Frontal cortex (tissue), 4 donors: Measurements from ENCODE around the gene PLOD1. TPM values are rescaled to one million over a fixed set of nuclear protein-coding genes. Genes with fewer than 3 reads are reported as not detected.
"Not testable (repeated sequence)": the region's sequence is repeated elsewhere in the genome, so short reads cannot be mapped to it uniquely, and the experiment has no call there.

Experiments
- DNase-seq, 2 donors: peaks; one replicate each; pipeline ENCODE4 v3.0.0; 2012; ENCODE audit warnings: low spot score in 2 of 2
- FAIRE-seq: peaks from 2 replicates; lab custom pipeline; 2012; peaks lifted over from hg19 to GRCh38; lab: Jason Lieb, UNC
- total RNA-seq: library from RNA; depleted of rRNA; stranded (reverse); fragments of >200 nt; gene quantifications from one replicate; pipeline ENCODE4 v1.2.3, GENCODE V29; 2014
- donor health status: control.
- donor health status: control.
- donor health status: control.

The PLOD1 gene
- total RNA-seq, 1 donor from 2014 or later = 15.5 TPM

DNA sequence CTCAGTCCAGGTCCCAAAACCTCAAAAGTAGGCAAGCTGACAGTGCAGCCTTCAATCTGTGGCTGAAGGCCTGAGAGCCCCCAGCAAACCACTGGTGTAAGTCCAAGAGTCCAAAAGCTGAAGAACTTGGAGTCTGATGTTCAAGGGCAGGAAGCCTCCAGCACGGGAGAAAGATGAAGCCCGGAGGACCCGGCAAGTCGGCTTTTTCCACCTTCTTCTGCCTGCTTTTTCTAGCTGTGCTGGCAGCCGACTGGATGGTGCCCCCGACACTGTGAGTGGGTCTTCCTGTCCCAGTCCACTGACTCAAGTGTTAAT, 23.6 kb upstream of the PLOD1 start:
- not testable (repeated sequence) for DNase-seq, FAIRE-seq

DNA sequence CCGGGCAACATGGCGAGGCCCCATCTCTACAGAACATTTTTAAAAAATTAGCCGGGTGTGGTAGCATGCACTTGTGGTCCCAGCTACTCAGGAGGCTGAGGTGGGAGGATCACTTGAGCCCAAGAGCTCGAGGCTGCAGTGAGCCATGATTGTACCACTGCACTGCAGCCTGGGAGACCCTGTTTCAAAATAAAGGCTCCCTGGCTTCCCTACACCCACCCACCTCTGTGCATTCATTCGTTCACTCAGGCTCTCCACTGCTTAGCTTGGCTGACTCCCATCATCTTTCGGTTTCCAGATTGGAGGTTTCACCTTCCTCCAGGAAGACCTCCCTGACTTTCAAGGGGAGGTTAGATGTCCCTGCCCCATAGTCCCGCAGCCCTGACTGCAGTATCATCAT, 22.5 kb upstream of the PLOD1 start:
- DNase-seq = no peak
- FAIRE-seq = no peak

DNA sequence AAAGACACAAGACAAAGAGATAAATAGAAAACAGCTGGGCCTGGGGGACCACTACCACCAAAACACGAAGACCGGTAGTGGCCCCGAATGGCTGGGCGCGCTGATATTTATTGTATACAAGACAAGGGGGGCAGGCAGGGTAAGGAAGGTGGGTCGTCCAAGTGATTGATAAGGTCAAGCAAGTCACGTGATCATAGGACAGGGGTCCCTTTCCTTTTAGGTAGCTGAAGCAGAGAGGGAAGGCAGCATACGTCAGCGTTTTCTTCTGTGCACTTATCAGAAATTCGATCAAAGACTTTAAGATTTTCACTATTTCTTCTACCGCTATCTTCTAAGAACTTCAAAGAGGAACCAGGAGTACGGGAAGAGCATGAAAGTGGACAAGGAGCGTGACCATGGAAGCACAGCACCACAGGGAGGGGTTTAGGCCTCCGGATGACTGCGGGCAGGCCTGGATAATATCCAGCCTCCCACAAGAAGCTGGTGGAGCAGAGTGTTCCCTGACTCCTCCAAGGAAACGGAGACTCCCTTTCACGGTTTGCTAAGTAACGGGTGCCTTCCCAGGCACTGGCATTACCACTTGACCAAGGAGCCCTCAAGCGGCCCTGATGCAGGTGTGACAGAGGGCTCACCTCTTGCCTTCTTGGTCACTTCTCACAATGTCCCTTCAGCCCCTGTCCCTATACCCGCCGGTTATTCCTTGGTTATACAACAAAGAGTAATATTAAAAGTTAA, 21.9 kb upstream of the PLOD1 start:
- not testable (repeated sequence) for FAIRE-seq, DNase-seq

DNA sequence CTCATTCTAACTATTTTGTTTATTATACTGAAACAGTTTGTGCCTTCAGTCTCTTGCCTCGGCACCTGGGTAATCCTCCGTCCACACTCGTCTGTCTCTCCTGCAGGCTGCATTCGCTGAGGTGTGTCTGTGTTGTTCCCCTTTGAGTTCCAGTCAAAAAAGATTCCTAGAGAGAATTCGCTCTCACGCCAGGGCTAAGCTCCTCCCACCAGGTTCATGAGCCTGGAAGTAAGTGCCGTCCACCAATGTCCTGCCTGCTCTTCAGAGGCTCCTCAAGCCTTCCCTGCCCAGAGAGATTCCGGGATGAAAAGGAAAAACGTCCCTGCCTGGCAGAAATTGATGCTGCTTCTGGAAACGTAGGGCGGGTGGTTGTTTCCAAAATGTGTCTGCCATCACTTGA, 21.2 kb upstream of the PLOD1 start:
- DNase-seq (no peak), FAIRE-seq (no peak)

DNA sequence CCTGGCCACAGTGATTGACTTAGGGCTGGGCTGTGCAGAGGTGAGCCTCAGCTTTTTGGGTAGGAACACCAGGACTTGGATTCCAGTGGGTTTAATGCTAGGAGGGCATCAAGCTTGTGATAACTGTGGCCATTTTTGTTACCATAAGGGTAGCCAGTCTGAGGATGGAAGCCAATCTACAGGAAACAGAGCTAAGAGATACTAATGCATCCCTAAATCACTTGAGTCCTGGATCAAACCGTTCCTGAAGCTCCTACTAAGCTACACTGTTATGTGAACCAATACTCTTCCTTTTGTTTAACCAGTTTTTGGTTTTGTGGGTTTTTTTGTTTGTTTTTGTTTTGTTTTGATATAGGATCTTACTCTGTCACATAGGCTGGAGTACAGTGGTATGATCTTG, 20.5 kb upstream of the PLOD1 start:
- FAIRE-seq (no peak), DNase-seq (no peak)

DNA sequence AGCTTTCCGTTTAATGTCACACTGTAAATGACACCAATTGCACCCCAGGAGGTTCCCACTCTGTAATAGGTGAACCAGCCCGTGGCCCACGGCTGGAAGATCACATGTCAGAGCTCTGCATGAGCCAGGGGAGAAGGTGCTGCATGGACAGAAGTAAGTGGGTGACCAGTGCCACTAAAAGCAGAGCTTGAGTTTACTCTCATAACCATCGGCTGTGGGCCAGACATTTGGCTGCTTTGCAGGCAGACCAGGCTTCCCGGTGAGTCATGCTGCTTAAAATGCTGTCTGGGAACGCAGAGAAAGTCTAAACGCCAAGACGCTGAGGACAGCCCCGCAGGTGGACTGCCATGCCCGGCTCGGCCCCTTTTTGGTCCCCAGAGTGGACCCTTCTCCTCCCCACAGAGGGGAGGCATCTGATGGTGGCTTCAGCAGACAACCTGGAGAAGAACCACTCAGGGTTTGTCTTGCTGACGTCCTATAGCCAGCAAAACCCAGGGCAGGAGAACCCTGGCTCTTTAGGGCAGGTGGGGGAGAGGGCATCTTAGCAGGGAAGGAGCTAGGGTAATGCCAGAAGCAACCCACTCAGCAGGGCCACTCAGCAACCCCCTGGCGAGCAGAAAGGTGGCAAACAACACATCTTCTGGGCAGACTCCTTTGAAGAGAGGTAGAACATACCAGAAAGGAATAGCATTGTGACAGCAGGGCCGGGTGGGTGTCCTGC, 15.6 kb upstream of the PLOD1 start:
- FAIRE-seq (no peak), DNase-seq (no peak)

DNA sequence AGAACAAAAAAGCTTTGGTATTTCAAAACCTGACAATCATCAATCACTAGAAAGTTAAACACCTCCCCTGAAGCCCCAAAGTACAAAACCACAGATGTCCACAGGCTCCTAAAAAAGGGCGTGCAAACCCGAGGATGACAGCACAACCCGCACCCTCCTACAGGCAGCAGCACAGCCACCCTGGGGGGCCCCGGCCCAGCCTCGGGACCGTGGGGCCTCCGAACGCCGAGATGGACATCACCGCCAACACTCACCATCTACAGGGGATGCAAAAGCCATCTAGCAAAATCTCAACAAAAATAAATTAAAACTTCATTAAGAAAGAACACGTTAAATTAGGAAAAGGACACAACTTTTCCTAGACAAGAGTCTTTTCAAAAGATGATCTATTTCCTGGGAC, 14.9 kb upstream of the PLOD1 start:
- FAIRE-seq = no peak
- no peak for DNase-seq

DNA sequence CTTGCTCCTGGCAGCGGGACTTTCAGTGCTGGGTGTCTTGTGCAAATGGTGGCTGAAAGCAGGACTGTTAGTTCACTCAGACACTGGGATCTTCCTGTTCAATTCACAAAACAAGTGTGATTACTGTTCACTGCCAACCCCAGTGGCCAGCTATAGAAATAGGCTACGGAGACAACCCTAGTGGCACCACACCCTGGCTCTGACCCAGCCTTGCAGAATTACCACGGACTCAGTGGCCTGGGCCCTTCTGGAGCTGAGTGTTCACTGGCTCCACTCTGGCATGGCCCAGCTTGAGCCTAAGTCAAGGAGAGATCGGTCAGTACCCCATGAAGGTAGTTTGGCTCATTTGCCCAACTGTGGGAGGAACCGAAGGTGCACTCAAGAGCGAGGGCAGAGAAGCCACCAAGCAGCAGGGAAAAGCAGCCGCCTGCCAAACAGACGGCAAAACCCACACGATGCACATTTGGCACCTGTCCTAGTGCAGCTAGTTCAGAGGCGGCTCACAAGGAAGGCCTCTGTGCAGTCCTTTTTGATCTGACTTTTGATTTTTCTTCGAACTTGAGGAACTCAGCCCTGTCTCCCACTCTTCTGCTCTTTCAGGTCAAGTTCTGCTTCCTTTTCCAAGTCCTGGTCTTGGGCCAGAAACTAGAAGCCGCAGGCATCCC, 14.1 kb upstream of the PLOD1 start:
- no peak for FAIRE-seq
- no peak for DNase-seq

DNA sequence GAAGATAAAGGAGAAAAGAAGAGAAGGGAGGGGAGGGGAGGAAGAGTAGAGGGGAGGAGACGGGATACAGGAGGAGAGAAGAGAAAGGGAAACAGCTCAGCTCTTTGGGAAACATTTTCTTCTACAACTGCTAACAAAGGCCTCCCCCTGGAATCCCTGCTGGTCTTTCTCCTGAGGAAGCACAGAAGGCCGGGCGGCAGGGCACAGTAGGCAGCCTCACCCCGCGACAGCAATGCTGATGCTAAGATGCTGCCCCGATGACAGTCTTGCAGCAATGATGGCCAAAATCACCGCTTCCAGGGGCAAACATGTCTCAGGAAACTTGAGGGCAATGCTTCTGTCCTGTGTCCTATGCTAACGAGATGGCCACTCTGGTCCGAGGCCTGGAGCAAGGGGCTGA, 13.5 kb upstream of the PLOD1 start:
- FAIRE-seq (no peak), DNase-seq (no peak)

DNA sequence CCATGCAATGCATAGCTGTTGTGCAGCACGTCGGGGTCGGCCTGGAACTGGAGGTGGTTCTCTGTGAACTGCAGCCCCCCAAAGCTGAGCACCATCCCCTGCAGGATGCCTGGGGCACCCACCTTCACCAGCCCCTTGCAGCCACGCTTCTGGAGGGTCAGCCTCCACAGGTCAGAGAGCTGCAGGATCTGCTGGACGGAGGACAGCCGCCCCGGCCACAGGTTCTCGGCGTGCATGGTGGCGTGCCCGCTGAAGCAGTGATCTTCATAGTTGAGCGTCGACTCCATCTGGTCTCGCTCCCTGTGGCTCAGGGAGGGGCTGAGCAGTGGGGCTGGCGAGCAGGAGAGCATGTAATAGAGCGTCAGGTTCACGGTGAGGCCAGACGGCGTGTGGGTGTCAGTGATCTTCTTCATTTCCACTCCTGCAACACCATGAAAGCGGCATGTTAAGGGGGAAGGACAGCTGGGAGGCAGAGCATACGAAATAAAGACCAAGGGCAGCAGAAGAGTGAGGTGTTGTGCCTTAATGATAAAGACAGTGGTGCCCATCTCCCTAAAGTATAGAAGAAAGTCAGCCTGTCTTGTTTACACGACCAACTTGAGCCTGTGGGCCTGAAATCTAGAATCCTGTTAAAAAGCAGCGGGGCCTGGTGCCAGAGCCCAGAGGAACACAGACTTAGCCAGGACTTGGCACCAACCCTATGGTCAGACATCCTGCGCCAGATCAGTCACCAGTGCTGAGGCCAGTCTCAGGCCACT, 11.3 kb upstream of the PLOD1 start:
- DNase-seq = no peak
- FAIRE-seq = no peak

DNA sequence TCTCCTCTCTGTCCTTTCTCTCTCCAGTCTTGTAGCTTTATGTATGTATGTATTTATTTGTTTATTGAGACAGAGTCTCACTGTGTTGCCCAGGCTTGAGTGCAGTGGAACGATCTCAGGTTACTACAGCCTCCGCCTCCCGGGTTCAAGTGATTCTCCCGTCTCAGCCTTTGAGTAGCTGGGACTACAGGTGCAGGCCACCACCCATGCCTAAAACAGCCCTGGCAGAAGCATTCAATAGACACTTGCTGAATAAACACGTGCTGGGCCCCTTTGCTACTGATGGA, 10.7 kb upstream of the PLOD1 start:
- FAIRE-seq (no peak), DNase-seq (no peak)

DNA sequence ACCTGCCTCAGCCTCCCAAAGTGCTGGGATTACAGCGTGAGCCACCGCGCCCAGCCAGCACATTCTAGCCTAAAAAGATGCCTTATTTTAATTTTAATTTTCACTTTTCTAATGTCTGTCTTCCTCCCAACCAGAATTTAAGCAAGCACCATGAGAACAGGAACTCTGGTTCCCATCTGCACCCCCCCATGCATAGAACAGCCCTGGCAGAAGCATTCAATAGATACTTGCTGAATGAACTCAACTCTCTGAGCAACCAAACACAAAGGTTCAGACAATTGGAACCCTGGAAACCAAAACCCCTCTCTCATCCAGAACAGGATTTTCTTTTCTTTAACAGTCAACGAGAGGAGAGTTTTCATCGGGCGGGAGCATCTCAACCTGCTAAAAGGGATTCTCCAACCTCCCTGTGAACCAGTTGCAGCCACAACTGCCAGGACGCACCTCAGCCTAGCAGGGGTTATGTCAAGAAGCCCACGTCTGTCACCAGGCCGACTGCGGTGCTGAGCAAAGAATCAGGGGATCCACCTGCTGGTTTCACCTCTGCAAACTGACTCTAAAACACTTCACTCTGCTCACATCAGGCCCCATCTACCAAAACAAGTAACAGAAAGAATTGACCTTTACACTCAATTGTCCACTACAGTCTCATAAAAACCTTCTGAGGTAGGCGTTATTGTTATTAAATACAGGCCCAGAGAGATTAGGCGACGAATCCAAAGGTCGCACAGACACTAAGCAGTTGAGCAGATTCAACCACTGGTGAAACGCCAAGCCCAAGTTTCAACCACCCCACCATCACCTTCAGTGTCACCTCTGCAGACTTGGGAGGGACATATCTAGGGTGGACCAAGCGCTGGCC, 10.0 kb upstream of the PLOD1 start:
- no peak for FAIRE-seq
- DNase-seq = no peak

DNA sequence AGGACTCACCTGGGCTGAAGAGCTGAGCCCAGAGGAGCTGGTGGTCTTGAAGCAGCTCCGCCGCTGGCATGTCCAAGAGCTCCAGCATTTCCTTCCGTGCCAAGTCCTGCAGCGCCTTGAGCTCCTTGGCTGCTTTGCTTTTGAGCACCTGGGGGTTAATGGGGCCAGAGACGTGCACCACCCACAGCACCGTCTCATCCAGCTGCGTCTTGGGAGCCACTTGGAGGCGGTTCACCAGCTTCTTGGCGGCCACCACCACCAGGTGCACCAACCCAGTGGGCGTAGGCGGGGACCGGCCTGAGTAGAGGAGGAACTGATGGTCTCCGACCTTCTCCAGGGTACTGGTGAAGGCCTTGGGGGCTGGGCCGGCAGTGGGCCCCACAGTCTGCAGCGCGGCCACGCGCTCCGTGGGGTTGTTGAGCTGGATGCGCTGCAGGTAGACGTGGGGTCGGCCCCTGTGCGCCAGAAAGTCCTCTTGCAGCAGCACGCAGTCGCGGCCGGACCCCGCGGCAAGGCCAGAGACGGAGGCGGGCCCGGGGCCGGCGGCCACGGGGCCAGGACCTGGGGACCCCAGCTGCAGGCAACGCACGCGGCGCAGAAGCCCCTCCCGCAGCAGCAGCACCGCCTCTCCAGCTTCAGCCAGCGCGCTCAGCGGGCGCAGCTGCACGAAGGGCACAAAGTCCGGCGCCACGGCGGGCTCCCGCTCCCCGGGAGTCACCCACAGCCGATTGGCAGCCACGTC, 9.2 kb upstream of the PLOD1 start:
- not testable (repeated sequence) for FAIRE-seq, DNase-seq

DNA sequence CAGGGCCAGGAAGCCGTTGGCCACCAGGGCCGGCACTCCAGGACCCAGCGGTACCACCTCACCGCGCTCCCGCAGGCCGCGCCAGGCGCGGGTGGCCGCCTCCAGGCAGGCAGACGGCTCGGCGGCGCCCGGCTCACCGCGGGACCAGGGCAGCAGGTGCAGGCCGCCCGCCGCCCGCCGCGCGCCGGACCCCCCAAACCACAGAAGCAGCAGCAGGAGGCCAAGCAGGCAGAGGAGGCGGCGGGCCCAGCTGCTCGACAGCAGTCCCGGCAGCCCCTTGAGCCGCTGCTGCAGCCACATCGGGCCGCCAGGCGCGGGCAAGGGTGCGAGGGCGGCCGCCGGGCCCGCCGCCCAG, 8.6 kb upstream of the PLOD1 start:
- DNase-seq (no peak), FAIRE-seq (no peak)

DNA sequence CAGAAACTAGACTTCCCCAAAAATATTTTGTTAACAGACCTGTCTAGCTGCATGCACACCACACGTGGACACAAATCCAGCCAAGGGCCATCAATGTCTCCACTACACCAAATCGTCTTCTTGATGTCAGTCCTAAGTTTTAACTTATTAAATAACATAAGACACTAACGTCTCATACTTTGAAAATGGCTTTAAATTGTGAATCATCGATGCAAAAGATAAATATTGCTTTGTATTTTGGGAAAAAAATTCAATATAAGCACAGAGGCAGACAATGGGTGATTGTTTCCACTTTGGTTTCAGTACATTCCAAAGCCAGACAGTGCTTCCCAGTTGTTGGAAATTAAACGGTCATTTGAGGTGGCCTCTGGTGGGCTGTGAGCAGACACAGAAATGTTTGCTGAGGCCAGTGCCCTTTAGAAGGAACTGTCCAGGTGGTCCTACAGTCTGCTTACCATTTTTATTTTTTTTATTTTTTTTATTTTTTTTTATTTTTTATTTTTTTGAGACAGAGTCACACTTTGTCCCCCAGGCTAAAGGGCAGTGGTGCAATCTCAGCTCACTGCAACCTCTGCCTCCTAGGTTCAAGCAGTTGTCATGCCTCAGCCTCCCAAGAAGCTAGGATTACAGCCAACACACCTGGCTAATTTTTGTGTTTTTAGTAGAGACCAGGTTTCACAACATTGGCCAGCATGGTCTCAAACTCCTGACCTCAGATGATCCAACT, 6.5 kb upstream of the PLOD1 start:
- DNase-seq = no peak

DNA sequence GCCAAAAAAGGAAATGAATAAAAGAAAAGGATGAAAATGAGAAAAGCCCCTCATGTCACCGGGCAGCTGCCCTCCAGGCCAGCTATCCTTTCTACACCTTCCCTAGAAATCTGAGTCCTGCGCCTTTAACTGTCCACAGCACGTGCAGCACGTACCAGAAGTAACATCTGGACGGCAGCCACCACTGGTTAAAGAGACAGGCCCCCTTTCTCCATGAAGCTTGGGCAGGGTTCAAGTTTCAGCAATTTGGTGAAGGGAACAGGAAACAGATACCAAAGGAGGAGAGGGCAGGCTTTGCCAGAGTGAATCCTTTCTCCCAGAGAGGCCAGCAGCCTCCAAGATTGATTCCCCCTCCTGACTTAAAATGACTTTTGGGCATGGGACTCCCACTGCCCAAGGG, 4.7 kb upstream of the PLOD1 start:
- DNase-seq (no peak), FAIRE-seq (no peak)

More for the DNA sequence above, 6.5 kb upstream of the PLOD1 start:
- FAIRE-seq = no peak

DNA sequence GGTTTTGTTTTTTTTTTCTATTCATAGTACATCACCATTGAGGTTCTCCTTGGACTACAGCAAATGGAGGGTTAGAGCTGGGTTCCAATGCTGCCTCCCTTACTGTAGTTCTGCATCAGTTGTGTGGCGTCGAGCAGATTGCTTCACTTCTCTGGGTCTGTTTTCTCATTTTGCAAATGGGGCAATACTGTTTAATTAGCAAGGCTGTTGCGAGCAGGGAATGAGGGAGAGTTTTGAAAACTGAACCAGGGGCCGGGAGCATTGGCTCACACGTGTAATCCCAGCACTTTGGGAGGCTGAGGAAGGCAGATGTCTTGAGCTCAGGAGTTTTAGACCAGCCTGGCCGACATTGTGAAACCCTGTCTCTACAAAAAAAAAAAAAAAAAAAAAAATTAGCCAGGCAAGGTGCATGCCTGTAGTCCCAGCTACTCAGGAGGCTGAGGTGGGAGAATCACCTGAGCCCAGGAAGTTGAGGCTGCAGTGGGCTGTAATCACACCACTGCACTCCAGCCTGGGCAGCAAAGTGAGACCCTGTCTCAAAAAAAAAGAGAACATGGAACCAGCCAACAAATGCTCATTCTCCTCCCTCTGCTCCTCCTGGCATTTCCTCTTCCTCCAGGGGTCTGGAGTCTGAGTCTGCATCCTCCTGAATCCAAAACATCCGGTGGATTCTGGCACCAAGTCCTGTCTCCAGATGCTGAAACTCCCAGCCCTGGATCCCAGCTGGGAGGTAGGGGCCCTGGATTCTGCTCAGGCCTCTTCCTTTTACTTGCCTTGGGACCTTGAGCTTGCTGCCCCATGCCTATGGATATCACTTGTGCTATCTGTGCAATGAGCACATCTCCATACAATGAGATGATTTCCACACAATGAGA, 3.7 kb upstream of the PLOD1 start:
- DNase-seq = no peak
- no peak for FAIRE-seq

DNA sequence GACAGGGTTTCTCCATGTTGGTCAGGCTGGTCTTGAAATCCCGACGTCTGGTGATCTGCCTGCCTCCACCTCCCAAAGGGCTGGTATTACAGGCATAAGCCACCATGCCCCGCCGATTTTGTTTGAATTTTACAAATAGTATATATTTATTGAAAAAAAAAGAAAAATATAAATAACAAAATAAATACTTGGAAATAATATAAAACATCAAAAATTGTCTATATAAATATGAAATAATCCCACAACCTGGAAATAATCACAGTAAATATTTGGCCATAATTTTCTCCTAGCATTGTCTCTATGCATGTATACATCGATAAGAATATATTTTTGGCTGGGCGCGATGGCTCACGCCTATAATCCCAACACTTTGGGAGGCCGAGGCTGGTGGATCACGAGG, 2.7 kb upstream of the PLOD1 start:
- no peak for DNase-seq
- FAIRE-seq = no peak
